ENCODE results near the gene BEND7. TPM values are rescaled to one million over a fixed set of nuclear protein-coding genes. Genes with fewer than 3 reads are reported as not detected.
A peak's percentile ranks its signal among the peaks of the same experiment; 100 is the strongest.

BEND7 gene
- total RNA-seq, 1 donor = 9.0 TPM

- Histone ChIP-seq H3K27ac (ENCODE audit: low read depth, low read length) (no peak overlapping the region), H3K4me1 (ENCODE audit: insufficient read depth, low read length) (peaks cover 15% of the 10 kb centered on the region), H2AFZ (ENCODE audit: low read length) (no peak overlapping the region), H3K4me2 (ENCODE audit: insufficient read depth, low read length) (peak overlapping the region; percentile 82), H3K27me3 (ENCODE audit: insufficient read depth, low read length) (peaks cover 6% of the 10 kb centered on the region), H3K36me3 (ENCODE audit: insufficient read depth, low read length) (peaks cover 8% of the 10 kb centered on the region), H4K20me1 (ENCODE audit: insufficient read depth, low read length) (no peaks in the 10 kb centered on the region), H3K79me2 (ENCODE audit: insufficient read depth, low read length) (peaks cover 9% of the 10 kb centered on the region), H3K4me3 (ENCODE audit: insufficient read depth, low read length) (peak overlapping the region; percentile 74), H3K9me3 (ENCODE audit: low read depth, low read length) (no peaks in the 10 kb centered on the region)
- no peak for TF ChIP-seq CTCF (IDR thresholded peaks at IDR 0.05; ENCODE audit: extremely low read depth, low read depth, low read length)
- no peak for DNase-seq (ENCODE audit: insufficient read length, low spot score, missing footprints)
These were observed 1.0 kb downstream of the BEND7 start for GRCh38 chr10:13527864-13528122.

- Histone ChIP-seq H2AFZ (ENCODE audit: low read length) (no peak overlapping the region), H3K27ac (ENCODE audit: low read depth, low read length) (peak overlapping the region; percentile 31), H3K4me3 (ENCODE audit: insufficient read depth, low read length) (peak overlapping the region; percentile 74)
These were observed 1.6 kb downstream of the BEND7 start for GRCh38 chr10:13526948-13527863.

GRCh38 chr10:13525663-13526062 lies 3.2 kb downstream of the BEND7 start:
- H3K4me1 ChIP-seq (ENCODE audit: insufficient read depth, low read length) = peaks cover 15% of the 10 kb centered on the region
- H3K27me3 ChIP-seq (ENCODE audit: insufficient read depth, low read length) = no peaks in the 10 kb centered on the region
- H2AFZ ChIP-seq (ENCODE audit: low read length) = no peak overlapping the region
- no peaks in the 10 kb centered on the region for H4K20me1 ChIP-seq (ENCODE audit: insufficient read depth, low read length)
- no peak for TF ChIP-seq CTCF (IDR thresholded peaks at IDR 0.05; ENCODE audit: extremely low read depth, low read depth, low read length)
- H3K9me3 ChIP-seq (ENCODE audit: low read depth, low read length) = no peaks in the 10 kb centered on the region
- peaks cover 9% of the 10 kb centered on the region for H3K79me2 ChIP-seq (ENCODE audit: insufficient read depth, low read length)
- peaks cover 8% of the 10 kb centered on the region for H3K36me3 ChIP-seq (ENCODE audit: insufficient read depth, low read length)
- H3K4me2 ChIP-seq (ENCODE audit: insufficient read depth, low read length) = no peak overlapping the region
- no peak overlapping the region for H3K4me3 ChIP-seq (ENCODE audit: insufficient read depth, low read length)
- no peak for DNase-seq (ENCODE audit: insufficient read length, low spot score, missing footprints)
- no peak overlapping the region for H3K27ac ChIP-seq (ENCODE audit: low read depth, low read length)

More at GRCh38 chr10:13526948-13527863, 1.6 kb downstream of the BEND7 start:
- peak; percentile 98 for DNase-seq (ENCODE audit: insufficient read length, low spot score, missing footprints)
- Histone ChIP-seq H3K4me2 (ENCODE audit: insufficient read depth, low read length) (peak overlapping the region; percentile 82), H3K9me3 (ENCODE audit: low read depth, low read length) (no peaks in the 10 kb centered on the region), H3K27me3 (ENCODE audit: insufficient read depth, low read length) (peaks cover 5% of the 10 kb centered on the region), H4K20me1 (ENCODE audit: insufficient read depth, low read length) (no peaks in the 10 kb centered on the region), H3K4me1 (ENCODE audit: insufficient read depth, low read length) (peaks cover 15% of the 10 kb centered on the region), H3K79me2 (ENCODE audit: insufficient read depth, low read length) (peaks cover 9% of the 10 kb centered on the region), H3K36me3 (ENCODE audit: insufficient read depth, low read length) (peaks cover 8% of the 10 kb centered on the region)
- no peak for TF ChIP-seq CTCF (IDR thresholded peaks at IDR 0.05; ENCODE audit: extremely low read depth, low read depth, low read length)

DNA sequence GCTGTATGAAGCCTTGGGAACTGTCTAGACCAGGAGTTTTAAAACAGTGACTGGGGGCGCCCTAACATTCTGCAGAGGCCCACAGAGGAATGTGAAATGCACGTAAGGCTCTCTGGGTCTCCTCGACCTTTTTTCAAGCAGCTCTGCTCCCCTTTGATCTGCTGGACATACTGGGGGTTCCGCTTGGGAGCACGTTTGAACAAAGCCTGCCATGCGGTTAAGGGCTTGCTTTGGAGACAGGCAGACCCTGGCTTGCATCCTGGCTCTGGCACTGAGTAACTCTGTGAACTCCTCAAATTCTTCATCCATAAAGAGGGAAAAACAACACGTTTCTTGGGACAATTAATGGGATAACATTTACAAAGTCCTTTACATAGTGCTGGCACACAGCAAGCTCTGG lies 7.8 kb downstream of the BEND7 start:
- no peaks in the 10 kb centered on the region for H3K9me3 ChIP-seq (ENCODE audit: low read depth, low read length)
- no peak overlapping the region for H3K4me2 ChIP-seq (ENCODE audit: insufficient read depth, low read length)
- H3K4me1 ChIP-seq (ENCODE audit: insufficient read depth, low read length) = no peaks in the 10 kb centered on the region
- H2AFZ ChIP-seq (ENCODE audit: low read length) = no peak overlapping the region
- no peak for TF ChIP-seq CTCF (IDR thresholded peaks at IDR 0.05; ENCODE audit: extremely low read depth, low read depth, low read length)
- H3K27me3 ChIP-seq (ENCODE audit: insufficient read depth, low read length) = no peaks in the 10 kb centered on the region
- H3K27ac ChIP-seq (ENCODE audit: low read depth, low read length) = no peak overlapping the region
- peaks cover 6% of the 10 kb centered on the region for H3K79me2 ChIP-seq (ENCODE audit: insufficient read depth, low read length)
- no peak overlapping the region for H3K4me3 ChIP-seq (ENCODE audit: insufficient read depth, low read length)
- no peaks in the 10 kb centered on the region for H4K20me1 ChIP-seq (ENCODE audit: insufficient read depth, low read length)
- no peak for DNase-seq (ENCODE audit: insufficient read length, low spot score, missing footprints)
- H3K36me3 ChIP-seq (ENCODE audit: insufficient read depth, low read length) = peaks cover 8% of the 10 kb centered on the region
